G401 (cell line): ENCODE measurements around the gene CUL3. TPM values are rescaled to one million over a fixed set of nuclear protein-coding genes. Genes with fewer than 3 reads are reported as not detected.
"Not testable (repeated sequence)": the region's sequence is repeated elsewhere in the genome, so short reads cannot be mapped to it uniquely, and the experiment has no call there.

Source experiments
- DNase-seq: peaks from one replicate; pipeline ENCODE4 v3.0.0-alpha.2; 2015; ENCODE audit warnings: low spot score
- in situ Hi-C: cut with HindIII; loops from 2 replicates; pipeline ENCODE4 v1.10.0; 2016; ENCODE audit warnings: low sequenced_read_pairs, mixed read lengths
- total RNA-seq: library from RNA; depleted of rRNA; stranded (reverse); fragments of >200 nt; shearing (Covaris generic); gene quantifications from 2 replicates; pipeline ENCODE4 v1.2.3, GENCODE V29; 2014

CUL3 gene
- total RNA-seq, 1 experiment from 2014 or later: 99.2 TPM

- no peak for DNase-seq
- in situ Hi-C loops: no loop called here
Observed at GRCh38 chr2:224506494-224506893, 78.7 kb downstream of the CUL3 start.

- DNase-seq: no peak
- in situ Hi-C loops: no loop called here
Observed at GRCh38 chr2:224498991-224499390, 86.2 kb downstream of the CUL3 start.

- in situ Hi-C loops: no loop called here
- DNase-seq: no peak
Observed at GRCh38 chr2:224492531-224492930, 92.6 kb downstream of the CUL3 start.

- DNase-seq, in situ Hi-C loops: not testable (repeated sequence)
Observed at GRCh38 chr2:224487940-224488339, 97.2 kb downstream of the CUL3 start.

GRCh38 chr2:224485081-224486014 lies 99.8 kb downstream of the CUL3 start:
- in situ Hi-C loops, DNase-seq: not testable (repeated sequence)

GRCh38 chr2:224479826-224480225 lies 105.3 kb downstream of the CUL3 start:
- DNase-seq: no peak
- in situ Hi-C loops: no loop called here

GRCh38 chr2:224472827-224473226 lies 112.3 kb downstream of the CUL3 start:
- in situ Hi-C loops: no loop called here
- DNase-seq: no peak

GRCh38 chr2:224472137-224472536 lies 113.0 kb downstream of the CUL3 start:
- no peak for DNase-seq
- in situ Hi-C loops: no loop called here

- in situ Hi-C loops: no loop called here
Observed at GRCh38 chr2:224469374-224469964, 115.7 kb downstream of the CUL3 start.

GRCh38 chr2:224466304-224466895 lies 118.8 kb downstream of the CUL3 start:
- in situ Hi-C loops: no loop called here
- no peak for DNase-seq

More at GRCh38 chr2:224469374-224469964, 115.7 kb downstream of the CUL3 start:
- no peak for DNase-seq

GRCh38 chr2:224461391-224461790 lies 123.8 kb downstream of the CUL3 start:
- no peak for DNase-seq
- in situ Hi-C loops: no loop called here

GRCh38 chr2:224457408-224458096 lies 127.6 kb downstream of the CUL3 start:
- in situ Hi-C loops: no loop called here

GRCh38 chr2:224453892-224454291 lies 131.3 kb downstream of the CUL3 start:
- in situ Hi-C loops: no loop called here
- DNase-seq: no peak

More at GRCh38 chr2:224457408-224458096, 127.6 kb downstream of the CUL3 start:
- DNase-seq: no peak

GRCh38 chr2:224449212-224450147 lies 135.7 kb downstream of the CUL3 start:
- DNase-seq: no peak
- in situ Hi-C loops: no loop called here

- no peak for DNase-seq
- in situ Hi-C loops: no loop called here
Observed at GRCh38 chr2:224448236-224448635, 136.9 kb downstream of the CUL3 start.

GRCh38 chr2:224444783-224445182 lies 140.4 kb downstream of the CUL3 start:
- no peak for DNase-seq
- in situ Hi-C loops: no loop called here

- no peak for DNase-seq
- in situ Hi-C loops: no loop called here
Observed at GRCh38 chr2:224444021-224444420, 141.1 kb downstream of the CUL3 start.
